Activated CD4-positive, alpha-beta T cell treated with anti-CD3 and anti-CD28 coated beads for 36 hours (primary cell): ENCODE results near the gene HIPK2. TPM values are rescaled to one million over a fixed set of nuclear protein-coding genes. Genes with fewer than 3 reads are reported as not detected.

ENCODE experiments used
- ATAC-seq: fragments of 200-7000 bp; cut with Tn5 transposase; one replicate; pipeline ENCODE4 v1.10.0; 2021; ENCODE audit warnings: mild to moderate bottlenecking, moderate library complexity
- CTCF ChIA-PET: fragments of 350-600 bp; sonication (Branson Sonifier 250); formaldehyde crosslinking; loops from one replicate; lab custom pipeline; 2021; ENCODE audit warnings: antibody characterized with exemption; lab: Charles Lee
- POLR2A ChIA-PET: fragments of 350-600 bp; sonication (Branson Sonifier 250); formaldehyde crosslinking; loops from one replicate; lab custom pipeline; 2021; ENCODE audit warnings: antibody characterized with exemption, inconsistent platforms; lab: Charles Lee
- DNase-seq: peaks from one replicate; pipeline ENCODE4 v3.0.0-alpha.2; 2020
- H3K27ac Mint-ChIP-seq: one replicate; pipeline ENCODE4 v1.8.0; 2021; ENCODE audit warnings: mixed read lengths
- H3K27me3 Mint-ChIP-seq: one replicate; pipeline ENCODE4 v1.8.0; 2021; ENCODE audit warnings: mixed read lengths
- H3K36me3 Mint-ChIP-seq: one replicate; pipeline ENCODE4 v1.8.0; 2021; ENCODE audit warnings: low read depth, mixed read lengths
- H3K4me1 Mint-ChIP-seq: one replicate; pipeline ENCODE4 v1.8.0; 2021; ENCODE audit warnings: mixed read lengths
- H3K4me3 Mint-ChIP-seq: one replicate; pipeline ENCODE4 v1.8.0; 2021; ENCODE audit warnings: mild to moderate bottlenecking, moderate library complexity, mixed read lengths
- H3K9me3 Mint-ChIP-seq: one replicate; pipeline ENCODE4 v1.8.0; 2021; ENCODE audit warnings: low read depth, mixed read lengths
- intact Hi-C, 2 experiments: fragments of 100-400 bp; cut with DNase I in 1 of 2; cut with micrococcal nuclease in 1 of 2; formaldehyde crosslinking; loops; one replicate each; pipeline versions ENCODE4 v1.14.2 to v1.15.1; 2022 to 2024; cut with DNase I, micrococcal nuclease
- total RNA-seq, 2 experiments: library from RNA; stranded (reverse); gene quantifications; one replicate each; pipeline ENCODE4 v1.2.3, GENCODE V29; 2021

The HIPK2 gene
- total RNA-seq, 2 experiments from 2014 or later = 23.9 to 36.2 TPM

GRCh38 chr7:139811066-139811465 is 33.3 kb upstream of the HIPK2 start:
- H3K4me1 Mint-ChIP-seq = peaks cover 8% of the 10 kb centered on the region
- DNase-seq = no peak
- H3K27ac Mint-ChIP-seq = no peak overlapping the region
- H3K4me3 Mint-ChIP-seq = no peak overlapping the region
- ATAC-seq = peak; percentile 88
- intact Hi-C loops = no loop called here
- H3K36me3 Mint-ChIP-seq = no peaks in the 10 kb centered on the region
- H3K9me3 Mint-ChIP-seq = peaks cover 4% of the 10 kb centered on the region
- ChIA-PET POLR2A (no interaction called here), CTCF (interaction anchor here (0.7 to 1.0 kb wide), 3 partner anchors 10 to 187 kb away, joined by 3 read pairs; no protein-coding TSS in a partner anchor)
- peaks cover 2% of the 10 kb centered on the region for H3K27me3 Mint-ChIP-seq

GRCh38 chr7:139808846-139809442 is 31.1 kb upstream of the HIPK2 start:
- CTCF ChIA-PET = interaction anchor here (0.6 kb wide), 1 partner anchor 163 kb away, joined by 4 read pairs; no protein-coding TSS in a partner anchor
- Mint-ChIP-seq H3K36me3 (peaks cover 2% of the 10 kb centered on the region), H3K4me1 (peaks cover 8% of the 10 kb centered on the region), H3K9me3 (peaks cover 9% of the 10 kb centered on the region), H3K27ac (no peak overlapping the region), H3K4me3 (no peak overlapping the region), H3K27me3 (peaks cover 2% of the 10 kb centered on the region)
- DNase-seq = no peak
- no peak for ATAC-seq
- POLR2A ChIA-PET = no interaction called here
- intact Hi-C loops = loop anchor here in 1 of 2 experiments (10.0 kb wide), 1 partner anchor 294 kb away; no protein-coding TSS in a partner anchor

GRCh38 chr7:139808427-139808826 is 30.6 kb upstream of the HIPK2 start:
- Mint-ChIP-seq H3K27ac (no peak overlapping the region), H3K9me3 (peaks cover 9% of the 10 kb centered on the region), H3K4me1 (peaks cover 4% of the 10 kb centered on the region), H3K4me3 (no peak overlapping the region), H3K27me3 (peaks cover 2% of the 10 kb centered on the region), H3K36me3 (peaks cover 2% of the 10 kb centered on the region)
- ChIA-PET CTCF (interaction anchor here (0.6 kb wide), 1 partner anchor 163 kb away, joined by 4 read pairs; no protein-coding TSS in a partner anchor), POLR2A (no interaction called here)
- ATAC-seq = no peak
- no peak for DNase-seq
- intact Hi-C loops = loop anchor here in 1 of 2 experiments (10.0 kb wide), 1 partner anchor 294 kb away; no protein-coding TSS in a partner anchor

GRCh38 chr7:139807009-139807408 is 29.2 kb upstream of the HIPK2 start:
- H3K36me3 Mint-ChIP-seq = peaks cover 10% of the 10 kb centered on the region
- H3K27ac Mint-ChIP-seq = no peak overlapping the region
- no peak overlapping the region for H3K4me3 Mint-ChIP-seq
- ChIA-PET POLR2A (interaction anchor here (1.0 kb wide), 1 partner anchor 256 kb away, joined by 3 read pairs; no protein-coding TSS in a partner anchor), CTCF (interaction anchor here (0.8 kb wide), 1 partner anchor 306 kb away, joined by 3 read pairs; no protein-coding TSS in a partner anchor)
- intact Hi-C loops = loop anchor here in 1 of 2 experiments (10.0 kb wide), 1 partner anchor 292 kb away; no protein-coding TSS in a partner anchor
- peaks cover 2% of the 10 kb centered on the region for H3K27me3 Mint-ChIP-seq
- ATAC-seq (no peak), DNase-seq (no peak)
- peaks cover 16% of the 10 kb centered on the region for H3K9me3 Mint-ChIP-seq
- peaks cover 6% of the 10 kb centered on the region for H3K4me1 Mint-ChIP-seq

GRCh38 chr7:139804571-139804970 is 26.8 kb upstream of the HIPK2 start:
- Mint-ChIP-seq H3K27me3 (peaks cover 2% of the 10 kb centered on the region), H3K4me3 (no peak overlapping the region), H3K36me3 (peaks cover 10% of the 10 kb centered on the region), H3K27ac (no peak overlapping the region), H3K9me3 (peaks cover 16% of the 10 kb centered on the region), H3K4me1 (peaks cover 2% of the 10 kb centered on the region)
- DNase-seq (no peak), ATAC-seq (no peak)
- ChIA-PET CTCF (no interaction called here), POLR2A (no interaction called here)
- intact Hi-C loops = loop anchor here in 1 of 2 experiments (10.0 kb wide), 1 partner anchor 290 kb away; no protein-coding TSS in a partner anchor

GRCh38 chr7:139799586-139799985 is 21.8 kb upstream of the HIPK2 start:
- no peaks in the 10 kb centered on the region for H3K27me3 Mint-ChIP-seq
- H3K4me1 Mint-ChIP-seq = peaks cover 13% of the 10 kb centered on the region
- H3K9me3 Mint-ChIP-seq = peaks cover 15% of the 10 kb centered on the region

GRCh38 chr7:139798892-139799291 is 21.1 kb upstream of the HIPK2 start:
- CTCF ChIA-PET = interaction anchor here (0.7 kb wide), 2 partner anchors 12 to 179 kb away, joined by 3 to 4 read pairs; no protein-coding TSS in a partner anchor
- no peaks in the 10 kb centered on the region for H3K27me3 Mint-ChIP-seq

More at GRCh38 chr7:139799586-139799985, 21.8 kb upstream of the HIPK2 start:
- DNase-seq (no peak), ATAC-seq (no peak)
- Mint-ChIP-seq H3K36me3 (peaks cover 8% of the 10 kb centered on the region), H3K27ac (no peak overlapping the region), H3K4me3 (no peak overlapping the region)
- POLR2A ChIA-PET = no interaction called here
- CTCF ChIA-PET = no interaction called here
- intact Hi-C loops = no loop called here

GRCh38 chr7:139798221-139798620 is 20.4 kb upstream of the HIPK2 start:
- peaks cover 7% of the 10 kb centered on the region for H3K36me3 Mint-ChIP-seq
- ChIA-PET POLR2A (no interaction called here), CTCF (interaction anchor here (0.8 kb wide), 1 partner anchor 153 kb away, joined by 5 read pairs; no protein-coding TSS in a partner anchor)
- DNase-seq (peak; percentile 20), ATAC-seq (peak; percentile 30)
- peaks cover 13% of the 10 kb centered on the region for H3K4me1 Mint-ChIP-seq
- intact Hi-C loops = no loop called here
- peaks cover 10% of the 10 kb centered on the region for H3K9me3 Mint-ChIP-seq
- no peak overlapping the region for H3K4me3 Mint-ChIP-seq
- no peak overlapping the region for H3K27ac Mint-ChIP-seq
- H3K27me3 Mint-ChIP-seq = no peaks in the 10 kb centered on the region

More at GRCh38 chr7:139798892-139799291, 21.1 kb upstream of the HIPK2 start:
- Mint-ChIP-seq H3K4me3 (no peak overlapping the region), H3K36me3 (peaks cover 8% of the 10 kb centered on the region), H3K4me1 (peaks cover 13% of the 10 kb centered on the region), H3K27ac (no peak overlapping the region), H3K9me3 (peaks cover 11% of the 10 kb centered on the region)
- ATAC-seq = no peak
- POLR2A ChIA-PET = no interaction called here
- intact Hi-C loops = no loop called here
- DNase-seq = no peak

GRCh38 chr7:139797607-139798006 is 19.8 kb upstream of the HIPK2 start:
- intact Hi-C loops = no loop called here
- Mint-ChIP-seq H3K27me3 (no peaks in the 10 kb centered on the region), H3K4me1 (peaks cover 11% of the 10 kb centered on the region), H3K4me3 (no peak overlapping the region), H3K27ac (no peak overlapping the region), H3K9me3 (peaks cover 4% of the 10 kb centered on the region), H3K36me3 (peaks cover under 1% of the 10 kb centered on the region)
- ChIA-PET POLR2A (no interaction called here), CTCF (interaction anchor here (0.8 kb wide), 1 partner anchor 152 kb away, joined by 5 read pairs; no protein-coding TSS in a partner anchor)
- no peak for DNase-seq
- ATAC-seq = no peak

GRCh38 chr7:139791316-139791715 is 13.5 kb upstream of the HIPK2 start:
- H3K27ac Mint-ChIP-seq = no peak overlapping the region
- no peaks in the 10 kb centered on the region for H3K27me3 Mint-ChIP-seq
- intact Hi-C loops = no loop called here
- no peak overlapping the region for H3K4me3 Mint-ChIP-seq
- H3K4me1 Mint-ChIP-seq = no peaks in the 10 kb centered on the region
- DNase-seq (no peak), ATAC-seq (no peak)
- CTCF ChIA-PET = no interaction called here
- H3K9me3 Mint-ChIP-seq = peaks cover 3% of the 10 kb centered on the region
- POLR2A ChIA-PET = no interaction called here
- H3K36me3 Mint-ChIP-seq = no peaks in the 10 kb centered on the region

GRCh38 chr7:139784648-139785047 is 6.8 kb upstream of the HIPK2 start:
- H3K9me3 Mint-ChIP-seq = no peaks in the 10 kb centered on the region
- intact Hi-C loops = no loop called here
- ChIA-PET CTCF (interaction anchor here (0.6 to 1.1 kb wide), 3 partner anchors 16 to 1050 kb away, joined by 3 read pairs; no protein-coding TSS in a partner anchor), POLR2A (no interaction called here)
- peaks cover 6% of the 10 kb centered on the region for H3K27me3 Mint-ChIP-seq
- no peak for ATAC-seq
- no peak for DNase-seq
- no peaks in the 10 kb centered on the region for H3K36me3 Mint-ChIP-seq
- H3K4me1 Mint-ChIP-seq = peaks cover 2% of the 10 kb centered on the region
- no peak overlapping the region for H3K27ac Mint-ChIP-seq
- H3K4me3 Mint-ChIP-seq = no peak overlapping the region
